ENCODE results near the gene KRTAP17-1.

Gene KRTAP17-1

DNA sequence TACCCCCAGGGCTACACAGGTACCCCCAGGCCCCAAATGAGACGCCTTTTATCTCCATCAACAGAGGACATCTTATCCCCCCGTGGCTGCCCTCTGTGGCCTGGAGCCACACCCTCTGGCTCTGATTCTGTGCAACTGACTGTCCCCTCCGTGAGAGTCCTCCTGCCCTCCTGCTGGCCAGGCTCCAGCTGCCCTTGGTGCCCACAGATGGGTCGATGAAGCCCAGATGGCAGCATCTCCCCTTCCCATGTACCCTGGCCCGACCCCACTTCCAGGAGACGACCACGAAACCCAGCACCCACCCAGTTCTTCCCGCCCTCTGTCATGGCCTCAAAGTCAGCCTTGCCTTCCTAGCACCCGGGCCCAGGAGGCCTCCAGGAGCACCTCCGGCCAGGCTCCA lies 9.6 kb upstream of the KRTAP17-1 start:
- Mint-ChIP-seq H3K4me1 (ENCODE audit: low read depth) (no peaks in the 10 kb centered on the region), H3K36me3 (ENCODE audit: low read depth) (no peaks in the 10 kb centered on the region), H3K4me3 (no peak overlapping the region), H3K9me3 (peaks cover 6% of the 10 kb centered on the region), H3K27ac (no peak overlapping the region), H3K27me3 (ENCODE audit: low read depth) (no peaks in the 10 kb centered on the region)

- no peak overlapping the region for H3K4me3 Mint-ChIP-seq
- H3K27ac Mint-ChIP-seq: no peak overlapping the region
- H3K36me3 Mint-ChIP-seq (ENCODE audit: low read depth): no peaks in the 10 kb centered on the region
- H3K9me3 Mint-ChIP-seq: peaks cover 13% of the 10 kb centered on the region
- no peaks in the 10 kb centered on the region for H3K27me3 Mint-ChIP-seq (ENCODE audit: low read depth)
- no peaks in the 10 kb centered on the region for H3K4me1 Mint-ChIP-seq (ENCODE audit: low read depth)
These were observed 8.9 kb upstream of the KRTAP17-1 start for GRCh38 chr17:41324180-41325075.

DNA sequence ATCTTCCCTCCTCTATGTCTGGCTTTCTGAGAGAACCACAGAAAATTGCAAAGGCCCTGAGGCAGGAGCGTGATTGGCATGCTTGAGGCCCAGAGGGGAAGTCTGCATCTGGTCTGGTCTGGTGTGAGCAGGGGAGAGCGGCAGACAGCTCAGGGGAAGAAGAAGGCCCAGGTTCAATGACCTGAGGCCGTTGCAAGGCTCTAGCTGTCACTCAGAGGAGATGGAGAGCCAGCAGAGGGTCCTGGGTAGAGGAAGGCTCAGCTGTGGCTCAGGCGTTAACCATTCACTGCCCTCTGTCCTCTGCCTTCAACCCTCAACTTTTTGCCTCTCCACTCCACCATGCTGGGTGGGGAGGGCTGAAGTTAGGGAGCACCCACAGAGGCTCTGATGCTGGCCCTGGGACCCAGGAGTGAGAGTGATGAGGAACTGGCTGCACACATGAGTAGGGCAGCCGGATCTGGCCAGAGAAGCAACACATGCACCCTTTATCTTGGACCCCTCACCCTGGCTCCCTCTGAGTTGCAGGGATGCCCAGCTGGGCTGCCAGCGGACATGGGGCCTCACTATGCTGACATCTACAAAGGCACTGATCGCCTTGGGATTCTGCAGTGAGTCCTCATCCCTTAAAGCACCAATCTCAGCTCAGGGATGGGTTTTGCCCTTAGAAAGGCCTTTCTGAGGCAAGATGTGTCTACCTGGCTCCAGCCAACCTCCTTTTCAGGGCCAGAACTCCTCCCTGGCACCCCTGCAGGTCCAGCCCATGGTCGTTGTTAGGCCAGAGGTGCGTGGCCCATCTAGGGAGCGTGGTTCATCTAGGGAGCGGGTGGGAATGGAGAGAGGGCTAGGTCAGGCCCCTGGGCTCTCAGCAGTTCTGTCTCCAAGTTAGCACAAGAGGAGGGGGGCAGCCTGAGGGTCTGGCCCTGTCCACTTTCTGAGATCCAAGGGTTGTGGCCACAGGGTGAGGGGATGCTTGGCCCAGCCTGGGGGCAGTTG lies 7.7 kb upstream of the KRTAP17-1 start:
- Mint-ChIP-seq H3K4me1 (ENCODE audit: low read depth) (no peaks in the 10 kb centered on the region), H3K4me3 (no peak overlapping the region), H3K9me3 (peaks cover 14% of the 10 kb centered on the region), H3K27me3 (ENCODE audit: low read depth) (no peaks in the 10 kb centered on the region), H3K36me3 (ENCODE audit: low read depth) (no peaks in the 10 kb centered on the region), H3K27ac (no peak overlapping the region)

DNA sequence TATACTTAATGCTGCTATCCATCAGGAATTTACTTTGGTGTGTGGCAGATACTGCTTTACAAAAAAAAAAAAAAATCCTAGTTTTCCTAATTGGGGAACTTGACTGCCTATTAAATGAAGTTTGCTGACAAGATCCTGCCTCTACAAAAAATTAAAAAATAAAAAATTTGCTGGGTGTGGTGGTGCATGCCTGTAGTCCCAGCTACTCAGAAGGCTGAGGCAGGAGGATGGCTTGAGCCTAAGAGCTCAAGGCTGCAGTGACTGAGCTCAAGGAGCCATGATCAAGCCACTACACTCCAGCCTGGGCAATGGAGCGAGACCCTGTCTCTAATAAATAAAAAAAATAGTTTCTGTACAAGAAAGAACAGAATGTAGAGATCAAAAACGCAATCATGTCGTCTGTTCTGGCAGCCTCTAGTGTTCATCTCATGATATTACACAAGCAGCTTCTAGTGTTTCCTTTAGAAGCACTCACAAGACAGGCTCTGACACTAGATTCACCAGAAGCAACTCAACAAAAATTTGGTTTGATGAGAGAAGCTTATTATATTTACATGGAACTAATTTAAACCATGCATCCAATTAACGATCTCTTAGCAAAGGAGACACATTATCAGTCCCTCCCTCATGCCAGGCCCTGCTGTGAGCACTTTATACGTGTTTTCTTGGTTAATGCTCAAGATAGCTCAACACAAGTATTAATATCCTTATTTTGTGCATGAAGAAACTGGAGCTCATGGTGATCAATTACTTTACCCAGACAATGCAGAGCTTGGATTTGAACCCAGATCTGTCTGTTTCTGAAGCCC lies 6.8 kb upstream of the KRTAP17-1 start:
- no peak overlapping the region for H3K27ac Mint-ChIP-seq
- no peaks in the 10 kb centered on the region for H3K36me3 Mint-ChIP-seq (ENCODE audit: low read depth)
- H3K9me3 Mint-ChIP-seq: peaks cover 14% of the 10 kb centered on the region
- no peaks in the 10 kb centered on the region for H3K4me1 Mint-ChIP-seq (ENCODE audit: low read depth)
- H3K27me3 Mint-ChIP-seq (ENCODE audit: low read depth): peaks cover 3% of the 10 kb centered on the region
- no peak overlapping the region for H3K4me3 Mint-ChIP-seq

DNA sequence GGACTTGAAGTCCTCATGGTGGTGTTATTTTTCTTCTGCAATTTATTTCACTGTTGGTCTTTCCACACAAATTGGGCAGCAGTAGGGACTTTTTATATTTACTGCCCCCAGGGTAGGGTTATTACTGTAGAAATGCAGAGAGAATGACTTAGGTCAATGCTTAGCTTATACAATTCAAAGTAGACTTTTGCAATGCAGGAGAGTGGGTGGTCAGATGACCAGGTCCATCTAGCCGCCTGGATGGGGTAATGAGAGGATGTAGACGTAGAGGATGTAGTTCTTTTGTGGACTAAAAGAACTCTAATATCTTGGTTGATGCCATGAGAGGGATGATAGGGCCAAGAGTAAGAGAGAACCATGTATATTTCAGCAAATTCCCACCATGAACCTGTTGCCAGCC lies 2.7 kb upstream of the KRTAP17-1 start:
- Mint-ChIP-seq H3K9me3 (peaks cover 14% of the 10 kb centered on the region), H3K27ac (no peak overlapping the region), H3K4me1 (ENCODE audit: low read depth) (no peaks in the 10 kb centered on the region), H3K27me3 (ENCODE audit: low read depth) (peaks cover 7% of the 10 kb centered on the region), H3K36me3 (ENCODE audit: low read depth) (no peaks in the 10 kb centered on the region), H3K4me3 (no peak overlapping the region)

DNA sequence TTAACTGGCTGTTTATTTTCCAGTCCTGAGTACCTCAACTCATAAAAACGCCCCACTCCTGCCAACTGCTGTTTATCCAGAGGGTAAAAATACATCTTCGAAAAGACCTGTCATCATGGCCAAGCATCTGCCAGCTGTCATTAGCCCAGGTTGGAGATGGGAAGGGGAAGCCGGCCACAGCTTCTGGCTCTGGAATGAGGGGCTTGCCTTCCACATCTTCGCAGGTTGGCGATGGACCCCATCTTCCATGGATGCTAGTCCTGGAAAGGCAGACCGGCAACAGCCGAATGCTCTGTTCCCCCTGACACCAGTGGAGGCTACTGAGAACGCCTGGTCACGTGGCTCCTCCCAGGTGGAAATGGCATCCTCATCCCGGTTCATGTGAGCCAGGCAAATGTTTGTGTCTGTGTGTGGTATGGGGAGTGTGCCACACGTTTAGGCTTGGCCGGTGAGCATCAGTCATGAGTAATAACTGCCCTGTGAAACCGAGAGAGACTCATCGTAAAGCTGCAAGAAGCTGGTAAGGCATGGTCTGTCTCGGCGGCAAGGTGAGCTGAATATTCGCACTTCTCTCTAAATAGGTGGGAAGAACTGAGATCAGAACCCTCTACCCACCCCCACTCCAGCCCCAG lies 420 bp upstream of the KRTAP17-1 start:
- no peak overlapping the region for H3K27ac Mint-ChIP-seq
- H3K36me3 Mint-ChIP-seq (ENCODE audit: low read depth): no peaks in the 10 kb centered on the region
- H3K9me3 Mint-ChIP-seq: peaks cover 14% of the 10 kb centered on the region
- no peak overlapping the region for H3K4me3 Mint-ChIP-seq
- peaks cover 3% of the 10 kb centered on the region for H3K4me1 Mint-ChIP-seq (ENCODE audit: low read depth)
- H3K27me3 Mint-ChIP-seq (ENCODE audit: low read depth): peaks cover 18% of the 10 kb centered on the region

- Mint-ChIP-seq H3K27me3 (ENCODE audit: low read depth) (peaks cover 20% of the 10 kb centered on the region), H3K9me3 (no peaks in the 10 kb centered on the region), H3K27ac (no peak overlapping the region), H3K4me1 (ENCODE audit: low read depth) (peaks cover 24% of the 10 kb centered on the region), H3K36me3 (ENCODE audit: low read depth) (no peaks in the 10 kb centered on the region), H3K4me3 (no peak overlapping the region)
These were observed 4.4 kb downstream of the KRTAP17-1 start for GRCh38 chr17:41311111-41311510.

DNA sequence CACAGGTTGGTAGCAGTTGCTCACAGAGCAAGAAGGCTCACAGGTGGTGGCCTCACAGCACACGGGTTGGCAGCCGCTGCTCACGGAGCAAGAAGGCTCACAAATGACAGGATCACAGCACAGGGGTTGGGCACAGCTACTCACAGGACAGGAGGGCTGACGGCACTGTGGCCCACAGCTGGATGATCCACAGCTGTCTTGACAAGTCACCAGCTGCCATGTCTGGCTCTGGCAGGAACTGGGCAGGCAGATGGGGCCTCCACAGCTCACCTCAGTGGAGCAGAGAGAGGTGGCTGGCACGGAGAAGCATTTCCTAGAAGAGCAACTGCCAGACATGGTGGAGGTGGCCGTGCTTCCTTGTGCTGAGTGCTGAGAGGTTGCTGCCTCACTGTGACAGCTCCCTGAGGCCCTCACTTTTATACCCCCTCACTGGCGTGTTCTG lies 6.6 kb downstream of the KRTAP17-1 start, which contains the start of gene KRTAP16-1:
KRTAP16-1 (minus strand) TSS at position 392 of the 442 bp plus-strand sequence; CDS start at position 336, 56 bp downstream.
- peaks cover 24% of the 10 kb centered on the region for H3K4me1 Mint-ChIP-seq (ENCODE audit: low read depth)
- H3K27ac Mint-ChIP-seq: peak within 1 kb of the TSS; percentile 46
- H3K9me3 Mint-ChIP-seq: no peaks in the 10 kb centered on the region
- H3K27me3 Mint-ChIP-seq (ENCODE audit: low read depth): peaks cover 19% of the 10 kb centered on the region
- H3K4me3 Mint-ChIP-seq: peak within 1 kb of the TSS; percentile 18
- no peaks in the 10 kb centered on the region for H3K36me3 Mint-ChIP-seq (ENCODE audit: low read depth)

GRCh38 chr17:41308251-41308917 lies 7.1 kb downstream of the KRTAP17-1 start:
- no peaks in the 10 kb centered on the region for H3K36me3 Mint-ChIP-seq (ENCODE audit: low read depth)

DNA sequence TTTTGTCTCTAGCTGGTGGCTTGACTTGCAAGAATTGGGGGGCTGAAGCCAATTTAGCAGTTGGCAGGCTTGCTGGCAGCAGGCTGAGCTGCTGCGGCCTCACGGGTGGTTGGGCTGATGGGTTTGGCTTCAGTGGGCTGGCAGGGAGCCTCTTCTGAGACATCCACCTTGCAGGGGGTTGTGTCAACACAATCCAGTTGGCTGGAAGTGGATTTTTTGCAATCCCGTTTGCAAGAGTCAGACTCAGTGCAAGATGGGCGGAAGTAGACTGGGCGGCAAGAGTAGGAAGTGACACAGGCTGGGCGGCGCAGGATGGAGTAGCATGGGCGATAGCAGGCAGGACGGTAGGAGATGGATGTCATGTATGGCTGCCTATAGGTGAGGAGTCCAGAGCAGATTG lies 7.9 kb downstream of the KRTAP17-1 start:
- Mint-ChIP-seq H3K4me3 (peak overlapping the region; percentile 25), H3K4me1 (ENCODE audit: low read depth) (peaks cover 24% of the 10 kb centered on the region), H3K27ac (peak overlapping the region; percentile 46), H3K36me3 (ENCODE audit: low read depth) (no peaks in the 10 kb centered on the region), H3K27me3 (ENCODE audit: low read depth) (peaks cover 19% of the 10 kb centered on the region), H3K9me3 (no peaks in the 10 kb centered on the region)

More at GRCh38 chr17:41308251-41308917, 7.1 kb downstream of the KRTAP17-1 start:
- Mint-ChIP-seq H3K4me1 (ENCODE audit: low read depth) (peaks cover 24% of the 10 kb centered on the region), H3K27me3 (ENCODE audit: low read depth) (peaks cover 19% of the 10 kb centered on the region), H3K9me3 (no peaks in the 10 kb centered on the region), H3K4me3 (peak overlapping the region; percentile 18), H3K27ac (peak overlapping the region; percentile 46)

DNA sequence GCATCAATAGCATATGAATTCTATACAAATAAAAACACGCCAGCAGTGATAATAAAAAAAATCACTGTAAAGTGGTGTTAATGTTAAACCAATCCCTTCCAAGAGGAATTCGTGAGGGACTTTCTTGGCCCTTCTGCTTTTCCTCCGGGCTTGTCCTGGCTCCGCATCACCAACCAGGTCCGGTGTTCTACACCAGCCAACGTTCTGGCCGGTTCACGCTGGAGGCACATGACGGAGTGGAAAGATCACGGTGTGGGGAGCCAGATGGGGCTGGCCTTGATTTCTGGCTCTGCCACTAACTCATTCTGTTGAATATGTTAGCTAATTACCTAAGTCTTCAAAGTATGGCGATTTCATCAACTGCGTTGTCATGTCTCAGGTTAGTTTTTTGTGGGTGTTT lies 11.4 kb downstream of the KRTAP17-1 start:
- peaks cover 11% of the 10 kb centered on the region for H3K27me3 Mint-ChIP-seq (ENCODE audit: low read depth)
- H3K27ac Mint-ChIP-seq: no peak overlapping the region
- no peak overlapping the region for H3K4me3 Mint-ChIP-seq
- H3K36me3 Mint-ChIP-seq (ENCODE audit: low read depth): no peaks in the 10 kb centered on the region
- H3K9me3 Mint-ChIP-seq: no peaks in the 10 kb centered on the region
- peaks cover 15% of the 10 kb centered on the region for H3K4me1 Mint-ChIP-seq (ENCODE audit: low read depth)

DNA sequence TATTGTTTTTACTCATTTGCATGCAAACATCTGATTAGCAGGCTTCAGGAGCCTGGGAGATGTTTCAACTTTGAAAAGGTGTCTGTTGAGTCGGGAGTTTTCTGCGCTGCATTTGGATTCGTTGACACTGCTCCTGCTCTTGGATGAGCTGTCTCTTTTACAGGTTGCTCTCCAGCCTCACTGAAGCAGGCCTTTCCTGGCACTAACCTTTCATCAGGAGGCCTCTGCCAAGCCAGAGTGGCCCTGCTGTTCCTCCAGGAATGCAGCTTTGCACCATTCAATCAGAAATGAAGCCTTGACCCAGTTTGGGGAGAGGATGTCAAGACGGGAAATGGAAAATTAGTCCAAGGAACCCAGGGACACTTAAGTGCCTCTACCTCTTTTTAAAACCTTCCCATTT lies 12.5 kb downstream of the KRTAP17-1 start:
- H3K27ac Mint-ChIP-seq: no peak overlapping the region
- peaks cover 9% of the 10 kb centered on the region for H3K27me3 Mint-ChIP-seq (ENCODE audit: low read depth)
- H3K36me3 Mint-ChIP-seq (ENCODE audit: low read depth): no peaks in the 10 kb centered on the region
- H3K9me3 Mint-ChIP-seq: no peaks in the 10 kb centered on the region
- H3K4me1 Mint-ChIP-seq (ENCODE audit: low read depth): peaks cover 4% of the 10 kb centered on the region
- H3K4me3 Mint-ChIP-seq: no peak overlapping the region

Data from T-helper 1 cell treated with Interleukin-12 subunit alpha and Interleukin-12 subunit beta and Interleukin-4 antibody, amounts not matched to agents 30 μg/mL and 1 μg/mL, for 36 hours (primary cell).